WERI-Rb-1 (cell line): ENCODE measurements around the gene SETX.

Experiments used
- DNase-seq: peaks from one replicate; pipeline ENCODE4 v3.0.0-alpha.2; 2020
- H3K27ac ChIP-seq: fragments of 250-450 bp; sonication (Bioruptor Pico); 2 replicates; pipeline ENCODE4 v1.5.1; 2020; ENCODE audit warnings: mild to moderate bottlenecking, moderate library complexity
- H3K27me3 ChIP-seq: fragments of 250-450 bp; sonication (Bioruptor Pico); 2 replicates; pipeline ENCODE4 v1.5.1; 2021; ENCODE audit warnings: mild to moderate bottlenecking, low read depth, moderate library complexity; ENCODE audit not compliant: insufficient read depth, severe bottlenecking
- H3K36me3 ChIP-seq: fragments of 250-450 bp; sonication (Bioruptor Pico); 2 replicates; pipeline ENCODE4 v1.5.1; 2020; ENCODE audit warnings: mild to moderate bottlenecking, moderate library complexity
- H3K4me3 ChIP-seq: 2 replicates; pipeline ENCODE4 v1.5.1; 2011; ENCODE audit warnings: low read depth, mild to moderate bottlenecking, control low read depth, low read length
- H3K9me3 ChIP-seq: fragments of 250-450 bp; sonication (Bioruptor Pico); 2 replicates; pipeline ENCODE4 v1.5.1; 2021; ENCODE audit warnings: mild to moderate bottlenecking, moderate library complexity; ENCODE audit not compliant: severe bottlenecking
- TF ChIP-seq, protein P1 (sequence below): IDR thresholded peaks from 2 replicates; pipeline ENCODE4 v1.5.1; 2011; ENCODE audit warnings: low read depth, mild to moderate bottlenecking, control low read depth, inconsistent platforms, low read length

SETX gene

DNA sequence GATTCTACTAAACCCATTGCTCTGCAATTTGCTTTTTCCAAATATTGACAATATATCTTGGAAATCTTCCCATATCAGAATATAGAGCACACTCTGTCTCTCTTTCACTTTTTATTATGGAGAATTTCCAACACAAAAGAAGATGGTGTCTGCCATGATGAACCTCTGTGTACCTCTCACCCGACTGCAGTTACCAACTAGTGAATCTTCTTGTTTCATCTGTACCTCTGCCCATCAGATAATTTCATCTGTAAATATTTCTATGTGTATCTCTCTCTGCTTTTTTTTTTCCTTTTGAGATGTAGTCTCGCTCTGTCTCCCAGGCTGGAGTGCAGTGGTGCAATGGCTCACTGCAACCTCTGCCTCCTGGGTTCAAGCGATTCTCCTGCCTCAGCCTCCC lies 130.1 kb downstream of the SETX start:
- Histone ChIP-seq H3K27ac (no peak overlapping the region), H3K9me3 (no peaks in the 10 kb centered on the region), H3K27me3 (no peaks in the 10 kb centered on the region), H3K36me3 (peaks cover 32% of the 10 kb centered on the region), H3K4me3 (no peak overlapping the region)
- DNase-seq, result no peak
- TF ChIP-seq, protein P1, sequence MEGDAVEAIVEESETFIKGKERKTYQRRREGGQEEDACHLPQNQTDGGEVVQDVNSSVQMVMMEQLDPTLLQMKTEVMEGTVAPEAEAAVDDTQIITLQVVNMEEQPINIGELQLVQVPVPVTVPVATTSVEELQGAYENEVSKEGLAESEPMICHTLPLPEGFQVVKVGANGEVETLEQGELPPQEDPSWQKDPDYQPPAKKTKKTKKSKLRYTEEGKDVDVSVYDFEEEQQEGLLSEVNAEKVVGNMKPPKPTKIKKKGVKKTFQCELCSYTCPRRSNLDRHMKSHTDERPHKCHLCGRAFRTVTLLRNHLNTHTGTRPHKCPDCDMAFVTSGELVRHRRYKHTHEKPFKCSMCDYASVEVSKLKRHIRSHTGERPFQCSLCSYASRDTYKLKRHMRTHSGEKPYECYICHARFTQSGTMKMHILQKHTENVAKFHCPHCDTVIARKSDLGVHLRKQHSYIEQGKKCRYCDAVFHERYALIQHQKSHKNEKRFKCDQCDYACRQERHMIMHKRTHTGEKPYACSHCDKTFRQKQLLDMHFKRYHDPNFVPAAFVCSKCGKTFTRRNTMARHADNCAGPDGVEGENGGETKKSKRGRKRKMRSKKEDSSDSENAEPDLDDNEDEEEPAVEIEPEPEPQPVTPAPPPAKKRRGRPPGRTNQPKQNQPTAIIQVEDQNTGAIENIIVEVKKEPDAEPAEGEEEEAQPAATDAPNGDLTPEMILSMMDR, result no peak

GRCh38 chr9:132221941-132222340 lies 132.8 kb downstream of the SETX start:
- peaks cover 26% of the 10 kb centered on the region for H3K36me3 ChIP-seq
- no peak for DNase-seq
- TF ChIP-seq, protein P1, result no peak
- H3K9me3 ChIP-seq, result no peaks in the 10 kb centered on the region
- no peak overlapping the region for H3K4me3 ChIP-seq
- no peaks in the 10 kb centered on the region for H3K27me3 ChIP-seq
- H3K27ac ChIP-seq, result no peak overlapping the region; the same call in 1 of the 2 replicates

DNA sequence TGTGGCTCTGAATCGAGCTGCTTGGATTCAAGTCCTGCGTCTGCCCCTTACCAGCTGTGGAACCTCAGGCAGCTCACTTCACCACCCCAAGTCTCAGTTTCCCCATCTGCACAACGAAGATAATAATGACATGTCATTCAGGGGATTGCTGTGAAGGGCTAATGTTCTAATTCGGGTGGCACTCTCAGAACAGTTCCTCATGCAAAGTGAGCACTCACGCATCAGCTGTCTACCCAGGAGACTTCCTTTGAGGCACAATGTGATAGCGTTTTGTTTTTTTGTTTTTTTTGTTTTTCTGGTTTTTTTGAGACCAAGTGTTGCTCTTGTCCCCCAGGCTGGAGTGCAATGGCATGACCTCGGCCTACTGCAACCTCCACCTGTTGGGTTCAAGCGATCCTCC lies 136.6 kb downstream of the SETX start:
- no peak for DNase-seq
- Histone ChIP-seq H3K27ac (no peak overlapping the region), H3K27me3 (no peaks in the 10 kb centered on the region), H3K4me3 (no peak overlapping the region), H3K36me3 (peaks cover 19% of the 10 kb centered on the region), H3K9me3 (no peaks in the 10 kb centered on the region)
- TF ChIP-seq, protein P1, result no peak

DNA sequence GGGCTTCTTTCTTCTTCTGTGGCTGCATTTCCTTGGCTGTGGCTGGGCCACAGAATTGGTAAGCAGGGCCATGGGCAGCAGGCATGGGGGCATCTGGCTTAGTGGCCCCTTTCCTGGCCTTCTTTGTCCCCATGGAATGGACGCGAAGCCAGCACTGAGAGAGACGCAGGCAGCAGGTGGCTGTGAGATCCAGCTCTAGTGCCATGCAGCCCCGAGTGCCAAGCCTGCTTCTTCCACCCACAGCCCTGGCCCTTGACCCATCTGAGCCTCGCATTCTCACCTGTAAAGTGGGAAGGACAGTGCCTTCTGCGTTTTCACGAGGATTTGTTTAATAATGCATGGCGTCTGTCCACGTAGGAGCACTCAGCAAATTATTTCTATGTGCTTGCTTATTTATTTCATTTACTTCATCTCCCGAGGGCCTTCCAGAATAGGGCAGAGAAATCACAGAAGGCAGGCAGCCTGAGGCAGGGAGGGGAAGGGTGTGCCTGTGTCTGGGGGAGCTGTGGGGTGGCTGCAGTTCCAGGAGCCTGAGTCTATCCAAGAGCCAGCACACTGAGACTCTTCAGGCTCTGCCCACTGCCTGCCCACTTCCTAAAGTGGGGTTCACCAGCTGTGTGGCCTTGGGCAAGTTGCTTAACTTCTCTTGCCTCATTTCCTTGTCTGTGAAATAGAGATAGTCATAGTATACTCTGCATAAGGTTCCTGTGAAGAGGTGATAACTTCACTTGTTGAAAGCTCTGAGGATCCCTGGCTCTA lies 137.7 kb downstream of the SETX start:
- Histone ChIP-seq H3K4me3 (no peak overlapping the region), H3K9me3 (no peaks in the 10 kb centered on the region), H3K36me3 (peaks cover 15% of the 10 kb centered on the region), H3K27me3 (no peaks in the 10 kb centered on the region), H3K27ac (no peak overlapping the region)
- TF ChIP-seq, protein P1, result no peak
- no peak for DNase-seq

DNA sequence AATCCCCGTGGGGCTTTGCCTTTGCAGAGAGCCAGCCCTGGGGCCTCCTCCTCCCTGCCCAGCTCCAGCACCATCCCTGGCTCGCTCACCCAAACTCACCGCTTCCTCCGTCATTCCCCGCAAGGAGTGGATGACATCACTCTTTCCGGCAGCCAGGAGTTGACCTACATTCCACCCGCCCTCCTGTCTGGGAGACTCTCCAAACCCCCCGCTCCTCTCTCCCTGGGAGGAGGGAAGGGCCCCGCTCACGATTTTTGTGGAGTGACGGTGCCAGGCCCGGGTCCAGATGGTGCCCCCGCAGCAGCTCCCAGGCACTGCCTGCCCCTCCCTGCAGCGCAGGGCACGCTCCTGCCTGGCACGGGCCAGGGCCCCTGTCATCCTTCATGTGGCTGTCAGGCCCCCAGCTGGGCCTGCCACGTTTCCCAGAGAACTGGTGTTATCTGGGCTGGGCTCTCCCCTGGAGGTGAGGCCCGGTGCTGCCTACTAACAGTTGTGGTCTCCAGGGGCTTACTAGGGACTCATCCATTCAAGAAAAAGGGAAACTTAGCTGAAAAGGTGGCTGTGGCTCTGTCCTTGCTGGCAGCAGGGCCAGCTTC lies 140.7 kb downstream of the SETX start:
- H3K27ac ChIP-seq, result no peak overlapping the region; the same call in 1 of the 2 replicates

More for the DNA sequence above, 140.7 kb downstream of the SETX start:
- TF ChIP-seq, protein P1, result no peak
- peak; percentile 41 for DNase-seq
- H3K27me3 ChIP-seq, result no peaks in the 10 kb centered on the region
- H3K36me3 ChIP-seq, result peaks cover 15% of the 10 kb centered on the region
- no peak overlapping the region for H3K4me3 ChIP-seq
- H3K9me3 ChIP-seq, result no peaks in the 10 kb centered on the region
